A549 treated with Mapracorat at 1 μM for 4 hours (cell line): ENCODE data around the gene CNGA2. TPM values are rescaled to one million over a fixed set of nuclear protein-coding genes. Genes with fewer than 3 reads are reported as not detected.

Experiments used
- total RNA-seq: library from RNA; stranded (reverse); fragments of 200-300 nt; extraction: Qiagen RNA extraction; gene quantifications from 5 replicates; pipeline ENCODE4 v1.2.3, GENCODE V29; 2022

Gene CNGA2
- total RNA-seq = not detected in 5 replicates

DNA sequence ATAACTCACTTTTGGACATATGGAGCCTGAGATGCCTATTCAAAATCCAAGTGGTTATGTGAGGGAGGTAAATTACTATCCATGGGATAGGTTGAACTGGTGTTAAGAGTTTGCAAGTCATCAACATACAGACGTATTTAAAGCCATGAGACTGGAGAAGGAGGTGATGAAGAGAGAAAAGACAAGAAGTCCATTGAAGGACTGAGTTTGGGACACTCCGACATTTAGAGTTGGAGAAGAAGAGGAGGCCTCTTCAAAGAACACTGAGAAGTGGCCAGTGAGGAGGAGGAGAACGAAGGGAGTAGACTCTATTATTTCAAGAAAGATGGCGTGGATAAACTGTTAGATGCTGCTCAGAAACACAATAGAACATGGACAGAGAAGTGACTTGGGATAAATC is at the start of gene CNGA2:
Gene CNGA2, plus strand, starts transcription at position 301 of the 400 bp plus-strand sequence. CDS start 3,738 bp downstream, outside the sequence.

DNA sequence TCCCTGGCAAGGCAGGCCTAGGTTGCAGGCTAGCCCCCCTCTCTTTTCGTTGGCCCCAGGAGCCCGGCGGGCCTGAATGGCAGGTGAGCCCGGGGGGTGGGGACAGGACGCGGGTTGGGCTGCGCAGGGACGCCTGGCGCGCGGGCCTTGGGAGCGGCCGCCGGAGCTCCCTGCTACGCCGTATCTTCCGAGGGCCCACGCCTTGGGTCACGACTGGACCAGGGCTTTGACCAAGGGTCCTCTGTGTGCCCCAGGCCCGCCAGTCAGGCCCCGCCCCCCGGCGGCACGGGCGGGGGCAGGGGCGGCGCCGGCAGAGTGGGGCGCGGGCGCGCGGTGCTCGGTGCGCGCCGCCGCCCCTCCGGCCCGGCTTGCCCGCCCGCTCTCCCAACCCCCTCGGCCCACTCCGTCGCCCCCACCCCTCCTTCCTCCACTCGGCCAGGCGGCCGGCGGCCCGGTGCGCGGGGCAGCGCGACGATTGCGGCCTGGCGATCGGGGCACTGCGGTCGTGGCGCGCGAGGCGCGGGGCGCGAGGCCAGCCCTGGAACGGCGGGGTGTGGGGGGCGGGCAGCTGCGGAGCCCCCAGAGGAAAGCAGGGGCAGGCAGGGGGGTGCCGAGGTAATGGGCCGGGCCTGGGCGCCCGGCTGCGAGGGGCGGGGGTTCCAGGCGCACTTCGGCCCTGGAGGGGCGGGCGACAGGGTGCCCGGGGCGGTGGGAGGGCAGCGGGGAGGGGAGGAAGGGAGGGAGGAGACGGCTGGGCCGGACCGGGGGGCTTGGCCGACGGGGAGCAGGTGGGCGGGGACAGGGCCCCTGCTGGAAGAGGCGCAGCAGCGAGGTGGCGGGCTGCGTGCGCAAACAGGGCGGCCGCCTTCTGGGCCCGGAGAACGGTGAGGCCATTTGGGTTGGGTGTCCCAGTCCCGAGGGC is 39.6 kb upstream of the CNGA2 start, which contains the start of gene PRRG3:
Gene PRRG3, plus strand, starts transcription at position 798 of the 922 bp plus-strand sequence. CDS start 3,357 bp downstream, outside the sequence.

DNA sequence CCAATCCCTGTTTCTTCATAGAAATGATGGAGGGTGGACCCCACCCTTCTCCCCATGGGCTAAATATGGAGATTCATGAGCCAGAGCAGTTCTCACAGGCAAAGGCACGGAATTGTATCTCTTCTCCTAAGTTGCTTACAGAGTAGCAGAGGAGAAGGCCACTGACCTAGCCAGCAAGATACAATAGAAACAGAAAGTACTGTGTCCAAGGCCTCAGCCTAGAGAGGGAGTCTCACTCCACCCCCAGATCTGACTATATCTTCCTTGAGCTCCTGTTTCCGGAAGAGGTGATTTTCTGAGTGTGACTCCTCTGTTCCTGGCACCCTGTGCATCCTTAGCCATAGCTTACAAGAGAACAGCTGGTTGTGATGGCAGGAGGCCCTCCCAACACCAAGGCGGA is 18.8 kb upstream of the CNGA2 start, which contains the start of gene FATE1:
Gene FATE1, plus strand, starts transcription at position 284 of the 400 bp plus-strand sequence. Its CDS starts 85 bp downstream, at position 369.

Other genes with a start within 250 kb of the CNGA2 start
- not detected in 5 replicates for gene PASD1, start 171.1 kb upstream of the CNGA2 start, total RNA-seq
- not detected in 5 replicates for gene PRRG3, start 39.3 kb upstream of the CNGA2 start, total RNA-seq
- not detected in 5 replicates for gene FATE1, start 18.7 kb upstream of the CNGA2 start, total RNA-seq
- not detected in 5 replicates for gene MAGEA4, start 178.1 kb downstream of the CNGA2 start, total RNA-seq
- 14.5 to 24.5 TPM (median 18.1 TPM) in 5 replicates for gene GABRE, start 239.9 kb downstream of the CNGA2 start, total RNA-seq